Amniotic epithelial cell (primary cell): ENCODE results near the gene CDPF1.
"Not testable (repeated sequence)": the region's sequence is repeated elsewhere in the genome, so short reads cannot be mapped to it uniquely, and the experiment has no call there.

Experiments used
- DNase-seq: peaks from one replicate; pipeline ENCODE4 v3.0.0-alpha.2; 2010; ENCODE audit warnings: low read depth

CDPF1 gene

GRCh38 chr22:46281866-46282678, 32.0 kb upstream of the CDPF1 start:
- DNase-seq: no peak

- DNase-seq: no peak
These were observed 31.0 kb upstream of the CDPF1 start for GRCh38 chr22:46280999-46281623.

GRCh38 chr22:46280063-46280817, 30.1 kb upstream of the CDPF1 start:
- no peak for DNase-seq

- no peak for DNase-seq
These were observed 28.9 kb upstream of the CDPF1 start for GRCh38 chr22:46278656-46279645.

GRCh38 chr22:46276563-46276962, 26.5 kb upstream of the CDPF1 start:
- no peak for DNase-seq

GRCh38 chr22:46275455-46276122, 25.5 kb upstream of the CDPF1 start:
- DNase-seq: no peak

GRCh38 chr22:46274381-46274780, 24.3 kb upstream of the CDPF1 start:
- DNase-seq: no peak

GRCh38 chr22:46273432-46274148, 23.5 kb upstream of the CDPF1 start:
- no peak for DNase-seq

GRCh38 chr22:46272762-46273431, 22.8 kb upstream of the CDPF1 start:
- DNase-seq: no peak

- DNase-seq: no peak
These were observed 22.1 kb upstream of the CDPF1 start for GRCh38 chr22:46272196-46272595.

- DNase-seq: no peak
These were observed 19.5 kb upstream of the CDPF1 start for GRCh38 chr22:46269564-46269963.

GRCh38 chr22:46267431-46268279, 17.6 kb upstream of the CDPF1 start, which contains the start of gene TTC38:
Gene TTC38 (plus strand): TSS chr22:46268008. CDS start chr22:46268040, 32 bp downstream.
- DNase-seq: peak; percentile 57

- DNase-seq: not testable (repeated sequence)
These were observed 15.5 kb upstream of the CDPF1 start for GRCh38 chr22:46265627-46266026.

- DNase-seq: not testable (repeated sequence)
These were observed 14.4 kb upstream of the CDPF1 start for GRCh38 chr22:46264520-46264919.

- DNase-seq: no peak
These were observed 13.1 kb upstream of the CDPF1 start, which contains the start of gene PKDREJ for GRCh38 chr22:46263216-46263590. Gene PKDREJ (minus strand): TSS chr22:46263343. CDS start chr22:46263322, 21 bp downstream.

GRCh38 chr22:46262449-46263215, 12.5 kb upstream of the CDPF1 start:
- peak; percentile 49 for DNase-seq

GRCh38 chr22:46260038-46260437, 9.9 kb upstream of the CDPF1 start:
- DNase-seq: no peak

- no peak for DNase-seq
These were observed 9.3 kb upstream of the CDPF1 start for GRCh38 chr22:46259374-46259773.
